ENCODE results near the gene PHACTR1. TPM values are rescaled to one million over a fixed set of nuclear protein-coding genes. Genes with fewer than 3 reads are reported as not detected.

The PHACTR1 gene
- total and polyA plus RNA-seq, 2 donors, result 3.1 to 6.3 TPM

GRCh38 chr6:13260101-13260598 is 543.6 kb downstream of the PHACTR1 start:
- Histone ChIP-seq H3K4me3 (ENCODE audit: low read length in 2 of 2) (no peak overlapping the region), H3K9me3 (ENCODE audit: control insufficient read depth in 2 of 2, insufficient read depth in 1 of 2, low read length in 1 of 2) (peaks cover 1 to 7% of the 10 kb centered on the region in 2 donors), H3K27me3 (ENCODE audit: control insufficient read depth in 2 of 2, insufficient read depth in 1 of 2, low read length in 1 of 2) (no peaks in the 10 kb centered on the region), H3K27ac (ENCODE audit: low read depth in 1 of 2, low read length in 1 of 2) (no peak overlapping the region), H3K4me1 (ENCODE audit: control insufficient read depth in 2 of 2, insufficient read depth in 2 of 2, low read length in 2 of 2) (peaks cover 7 to 21% of the 10 kb centered on the region in 2 donors), H3K36me3 (ENCODE audit: control insufficient read depth in 2 of 2, insufficient read depth in 2 of 2, low read length in 1 of 2) (no peaks in the 10 kb centered on the region)
- WGBS, result 80% methylated on average over 7 of the region's 7 CpGs
- DNase-seq (ENCODE audit: low read depth in 6 of 9, low spot score in 9 of 9), result no peak

GRCh38 chr6:13260831-13261230 is 544.3 kb downstream of the PHACTR1 start:
- WGBS, result 97% methylated on average over 5 of the region's 5 CpGs
- H3K4me3 ChIP-seq (ENCODE audit: low read length in 2 of 2), result no peak overlapping the region

DNA sequence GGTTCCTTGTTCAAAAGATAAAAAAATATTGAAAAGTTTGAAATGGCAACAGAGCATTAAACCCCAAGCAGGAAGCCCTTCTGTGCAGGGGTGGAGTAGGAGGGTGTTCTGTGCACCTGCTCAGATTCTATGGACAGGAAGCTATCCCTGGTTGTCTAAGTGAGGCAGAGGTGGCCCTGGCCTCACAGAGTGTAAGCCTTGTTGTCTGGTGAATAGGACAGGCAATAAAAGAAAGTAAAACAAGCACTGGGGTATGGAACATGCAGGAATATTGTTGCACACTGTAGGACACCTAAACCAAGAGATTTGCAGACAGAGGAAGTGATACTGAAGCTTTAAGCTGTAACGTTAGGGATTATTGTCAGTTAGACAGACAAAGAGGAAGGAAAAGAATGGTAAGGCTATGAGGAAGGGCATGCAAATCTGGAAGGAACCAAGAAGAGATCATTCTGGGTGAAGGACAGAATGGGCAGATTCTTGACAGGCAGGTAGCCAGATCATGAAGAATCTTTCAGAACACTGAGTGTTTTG is 545.0 kb downstream of the PHACTR1 start:
- H3K36me3 ChIP-seq (ENCODE audit: control insufficient read depth in 2 of 2, insufficient read depth in 2 of 2, low read length in 1 of 2), result no peaks in the 10 kb centered on the region
- peaks cover 7 to 17% of the 10 kb centered on the region in 2 donors for H3K4me1 ChIP-seq (ENCODE audit: control insufficient read depth in 2 of 2, insufficient read depth in 2 of 2, low read length in 2 of 2)
- H3K27ac ChIP-seq (ENCODE audit: low read depth in 1 of 2, low read length in 1 of 2), result peak overlapping the region; percentile 25 to 27
- peak in 8 of 9 donors; percentile 33 to 83 (median 60) for DNase-seq (ENCODE audit: low read depth in 6 of 9, low spot score in 9 of 9)
- peaks cover 1 to 2% of the 10 kb centered on the region in 2 donors for H3K9me3 ChIP-seq (ENCODE audit: control insufficient read depth in 2 of 2, insufficient read depth in 1 of 2, low read length in 1 of 2)
- no peak overlapping the region for H3K4me3 ChIP-seq (ENCODE audit: low read length in 2 of 2)
- 5% methylated on average over 1 of the region's 1 CpG for WGBS
- H3K27me3 ChIP-seq (ENCODE audit: control insufficient read depth in 2 of 2, insufficient read depth in 1 of 2, low read length in 1 of 2), result no peaks in the 10 kb centered on the region

More at GRCh38 chr6:13260831-13261230, 544.3 kb downstream of the PHACTR1 start:
- Histone ChIP-seq H3K27ac (ENCODE audit: low read depth in 1 of 2, low read length in 1 of 2) (no peak overlapping the region), H3K27me3 (ENCODE audit: control insufficient read depth in 2 of 2, insufficient read depth in 1 of 2, low read length in 1 of 2) (no peaks in the 10 kb centered on the region), H3K36me3 (ENCODE audit: control insufficient read depth in 2 of 2, insufficient read depth in 2 of 2, low read length in 1 of 2) (no peaks in the 10 kb centered on the region), H3K4me1 (ENCODE audit: control insufficient read depth in 2 of 2, insufficient read depth in 2 of 2, low read length in 2 of 2) (peaks cover 7 to 20% of the 10 kb centered on the region in 2 donors), H3K9me3 (ENCODE audit: control insufficient read depth in 2 of 2, insufficient read depth in 1 of 2, low read length in 1 of 2) (peaks cover 1 to 4% of the 10 kb centered on the region in 2 donors)
- DNase-seq (ENCODE audit: low read depth in 6 of 9, low spot score in 9 of 9), result no peak

DNA sequence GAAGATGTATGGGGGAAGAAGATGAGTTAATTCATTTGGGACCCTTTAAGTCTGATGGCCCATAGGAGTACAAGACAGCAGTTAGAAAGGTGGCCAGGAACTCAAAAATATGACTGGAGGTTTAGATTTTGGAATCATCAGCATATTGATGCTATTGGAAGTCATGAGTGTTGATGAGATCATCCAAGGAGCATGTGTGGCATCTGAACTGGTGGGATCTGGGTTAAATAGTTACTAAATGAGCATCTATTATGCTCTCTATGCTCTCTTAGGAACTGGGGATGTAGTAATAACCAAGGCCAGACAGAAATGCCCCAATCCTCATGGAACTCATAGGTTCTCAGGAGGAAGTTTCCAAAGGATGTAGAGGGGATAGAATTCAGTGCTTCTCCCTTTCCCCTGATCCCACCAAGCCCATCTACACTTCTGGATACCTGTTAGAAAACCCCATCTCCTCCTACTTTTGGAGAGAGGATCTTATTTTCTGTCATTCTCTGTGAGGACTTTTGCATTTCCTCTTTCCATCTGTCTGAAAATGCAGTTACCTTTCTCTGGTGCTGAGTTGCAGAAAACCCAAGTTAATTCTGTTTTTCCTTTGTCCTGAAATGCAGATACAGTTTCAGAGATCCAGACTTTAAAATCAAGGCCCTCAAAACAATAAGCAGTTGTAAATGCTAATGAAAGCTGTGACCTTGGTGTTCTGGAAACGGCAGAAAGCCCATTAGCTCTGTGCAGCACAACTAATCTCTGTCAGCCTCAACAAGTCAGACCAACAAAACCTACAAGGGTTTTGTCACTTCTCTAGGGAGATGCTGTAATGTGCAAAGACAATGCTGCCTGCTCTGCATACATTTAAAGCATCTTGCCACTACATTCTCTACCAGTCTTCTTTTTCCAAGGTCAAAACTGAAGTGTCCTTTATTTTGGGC is 546.0 kb downstream of the PHACTR1 start:
- H3K27ac ChIP-seq (ENCODE audit: low read depth in 1 of 2, low read length in 1 of 2), result no peak overlapping the region
- peaks cover 7 to 17% of the 10 kb centered on the region in 2 donors for H3K4me1 ChIP-seq (ENCODE audit: control insufficient read depth in 2 of 2, insufficient read depth in 2 of 2, low read length in 2 of 2)
- peaks cover 1 to 3% of the 10 kb centered on the region in 2 donors for H3K9me3 ChIP-seq (ENCODE audit: control insufficient read depth in 2 of 2, insufficient read depth in 1 of 2, low read length in 1 of 2)
- H3K36me3 ChIP-seq (ENCODE audit: control insufficient read depth in 2 of 2, insufficient read depth in 2 of 2, low read length in 1 of 2), result no peaks in the 10 kb centered on the region
- 83% methylated on average over 1 of the region's 1 CpG for WGBS
- no peak overlapping the region for H3K4me3 ChIP-seq (ENCODE audit: low read length in 2 of 2)
- DNase-seq (ENCODE audit: low read depth in 6 of 9, low spot score in 9 of 9), result no peak
- no peaks in the 10 kb centered on the region for H3K27me3 ChIP-seq (ENCODE audit: control insufficient read depth in 2 of 2, insufficient read depth in 1 of 2, low read length in 1 of 2)

GRCh38 chr6:13263669-13264068 is 547.1 kb downstream of the PHACTR1 start:
- H3K36me3 ChIP-seq (ENCODE audit: control insufficient read depth in 2 of 2, insufficient read depth in 2 of 2, low read length in 1 of 2), result no peaks in the 10 kb centered on the region
- H3K4me3 ChIP-seq (ENCODE audit: low read length in 2 of 2), result no peak overlapping the region
- no peak overlapping the region for H3K27ac ChIP-seq (ENCODE audit: low read depth in 1 of 2, low read length in 1 of 2)
- peaks cover 7 to 17% of the 10 kb centered on the region in 2 donors for H3K4me1 ChIP-seq (ENCODE audit: control insufficient read depth in 2 of 2, insufficient read depth in 2 of 2, low read length in 2 of 2)
- peaks cover 0 to 3% of the 10 kb centered on the region in 2 donors for H3K9me3 ChIP-seq (ENCODE audit: control insufficient read depth in 2 of 2, insufficient read depth in 1 of 2, low read length in 1 of 2)
- 96% methylated on average over 6 of the region's 6 CpGs for WGBS
- no peaks in the 10 kb centered on the region for H3K27me3 ChIP-seq (ENCODE audit: control insufficient read depth in 2 of 2, insufficient read depth in 1 of 2, low read length in 1 of 2)
- DNase-seq (ENCODE audit: low read depth in 6 of 9, low spot score in 9 of 9), result no peak

DNA sequence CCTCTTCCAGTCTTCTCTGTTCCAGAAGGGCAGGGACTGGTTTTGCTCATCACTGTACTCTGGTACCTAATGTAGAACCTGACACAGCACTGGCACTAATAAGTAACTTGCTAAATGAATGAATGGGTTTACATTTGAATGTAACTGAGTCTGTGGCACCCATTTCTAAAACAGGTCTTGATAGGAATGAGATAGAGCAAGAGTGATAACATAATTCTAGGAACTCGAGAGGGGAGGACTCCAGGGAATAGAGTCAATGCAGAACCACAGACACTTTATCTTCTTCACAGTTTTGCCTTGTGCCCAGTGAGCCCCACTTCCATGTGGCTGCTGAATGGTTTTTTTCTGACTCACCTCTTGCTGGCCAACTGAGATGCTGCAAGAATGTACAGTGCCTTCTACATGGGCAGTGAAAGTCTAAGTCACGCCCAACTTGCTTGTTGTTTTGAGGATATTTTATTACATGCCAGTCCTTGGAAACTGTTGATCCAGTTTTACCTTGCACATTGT is 550.6 kb downstream of the PHACTR1 start:
- Histone ChIP-seq H3K27ac (ENCODE audit: low read depth in 1 of 2, low read length in 1 of 2) (no peak overlapping the region), H3K4me1 (ENCODE audit: control insufficient read depth in 2 of 2, insufficient read depth in 2 of 2, low read length in 2 of 2) (peaks cover 0 to 3% of the 10 kb centered on the region in 2 donors), H3K36me3 (ENCODE audit: control insufficient read depth in 2 of 2, insufficient read depth in 2 of 2, low read length in 1 of 2) (no peaks in the 10 kb centered on the region), H3K27me3 (ENCODE audit: control insufficient read depth in 2 of 2, insufficient read depth in 1 of 2, low read length in 1 of 2) (peaks cover 0 to 2% of the 10 kb centered on the region in 2 donors), H3K4me3 (ENCODE audit: low read length in 2 of 2) (no peak overlapping the region), H3K9me3 (ENCODE audit: control insufficient read depth in 2 of 2, insufficient read depth in 1 of 2, low read length in 1 of 2) (peaks cover 0 to 3% of the 10 kb centered on the region in 2 donors)
- WGBS, result 91% methylated on average over 2 of the region's 2 CpGs
- no peak for DNase-seq (ENCODE audit: low read depth in 6 of 9, low spot score in 9 of 9)

GRCh38 chr6:13268913-13269518 is 552.4 kb downstream of the PHACTR1 start:
- Histone ChIP-seq H3K27ac (ENCODE audit: low read depth in 1 of 2, low read length in 1 of 2) (no peak overlapping the region), H3K4me1 (ENCODE audit: control insufficient read depth in 2 of 2, insufficient read depth in 2 of 2, low read length in 2 of 2) (peaks cover 0 to 6% of the 10 kb centered on the region in 2 donors)
- DNase-seq (ENCODE audit: low read depth in 6 of 9, low spot score in 9 of 9), result no peak

GRCh38 chr6:13272131-13273046 is 555.8 kb downstream of the PHACTR1 start:
- DNase-seq (ENCODE audit: low read depth in 6 of 9, low spot score in 9 of 9), result no peak
- Histone ChIP-seq H3K36me3 (ENCODE audit: control insufficient read depth in 2 of 2, insufficient read depth in 2 of 2, low read length in 1 of 2) (no peaks in the 10 kb centered on the region), H3K4me1 (ENCODE audit: control insufficient read depth in 2 of 2, insufficient read depth in 2 of 2, low read length in 2 of 2) (peaks cover 0 to 9% of the 10 kb centered on the region in 2 donors), H3K27ac (ENCODE audit: low read depth in 1 of 2, low read length in 1 of 2) (peak overlapping the region in 1 of 2 donors; percentile 40), H3K9me3 (ENCODE audit: control insufficient read depth in 2 of 2, insufficient read depth in 1 of 2, low read length in 1 of 2) (no peaks in the 10 kb centered on the region), H3K27me3 (ENCODE audit: control insufficient read depth in 2 of 2, insufficient read depth in 1 of 2, low read length in 1 of 2) (peaks cover 0 to 11% of the 10 kb centered on the region in 2 donors), H3K4me3 (ENCODE audit: low read length in 2 of 2) (no peak overlapping the region)
- 61% methylated on average over 24 of the region's 24 CpGs for WGBS

More at GRCh38 chr6:13268913-13269518, 552.4 kb downstream of the PHACTR1 start:
- peaks cover 0 to 3% of the 10 kb centered on the region in 2 donors for H3K9me3 ChIP-seq (ENCODE audit: control insufficient read depth in 2 of 2, insufficient read depth in 1 of 2, low read length in 1 of 2)
- H3K27me3 ChIP-seq (ENCODE audit: control insufficient read depth in 2 of 2, insufficient read depth in 1 of 2, low read length in 1 of 2), result peaks cover 0 to 10% of the 10 kb centered on the region in 2 donors
- no peaks in the 10 kb centered on the region for H3K36me3 ChIP-seq (ENCODE audit: control insufficient read depth in 2 of 2, insufficient read depth in 2 of 2, low read length in 1 of 2)
- H3K4me3 ChIP-seq (ENCODE audit: low read length in 2 of 2), result no peak overlapping the region
- WGBS, result 89% methylated on average over 8 of the region's 8 CpGs

Data from thymus (tissue), 11 donors.